ENCODE measurements around the gene ST3GAL3.

GRCh38 chr1:43921022-43921421 lies 213.7 kb downstream of the ST3GAL3 start:
- no peak for TF ChIP-seq POLR2AphosphoS5 (IDR thresholded peaks at IDR 0.05; ENCODE audit: low read depth)
- TF ChIP-seq, protein P1, sequence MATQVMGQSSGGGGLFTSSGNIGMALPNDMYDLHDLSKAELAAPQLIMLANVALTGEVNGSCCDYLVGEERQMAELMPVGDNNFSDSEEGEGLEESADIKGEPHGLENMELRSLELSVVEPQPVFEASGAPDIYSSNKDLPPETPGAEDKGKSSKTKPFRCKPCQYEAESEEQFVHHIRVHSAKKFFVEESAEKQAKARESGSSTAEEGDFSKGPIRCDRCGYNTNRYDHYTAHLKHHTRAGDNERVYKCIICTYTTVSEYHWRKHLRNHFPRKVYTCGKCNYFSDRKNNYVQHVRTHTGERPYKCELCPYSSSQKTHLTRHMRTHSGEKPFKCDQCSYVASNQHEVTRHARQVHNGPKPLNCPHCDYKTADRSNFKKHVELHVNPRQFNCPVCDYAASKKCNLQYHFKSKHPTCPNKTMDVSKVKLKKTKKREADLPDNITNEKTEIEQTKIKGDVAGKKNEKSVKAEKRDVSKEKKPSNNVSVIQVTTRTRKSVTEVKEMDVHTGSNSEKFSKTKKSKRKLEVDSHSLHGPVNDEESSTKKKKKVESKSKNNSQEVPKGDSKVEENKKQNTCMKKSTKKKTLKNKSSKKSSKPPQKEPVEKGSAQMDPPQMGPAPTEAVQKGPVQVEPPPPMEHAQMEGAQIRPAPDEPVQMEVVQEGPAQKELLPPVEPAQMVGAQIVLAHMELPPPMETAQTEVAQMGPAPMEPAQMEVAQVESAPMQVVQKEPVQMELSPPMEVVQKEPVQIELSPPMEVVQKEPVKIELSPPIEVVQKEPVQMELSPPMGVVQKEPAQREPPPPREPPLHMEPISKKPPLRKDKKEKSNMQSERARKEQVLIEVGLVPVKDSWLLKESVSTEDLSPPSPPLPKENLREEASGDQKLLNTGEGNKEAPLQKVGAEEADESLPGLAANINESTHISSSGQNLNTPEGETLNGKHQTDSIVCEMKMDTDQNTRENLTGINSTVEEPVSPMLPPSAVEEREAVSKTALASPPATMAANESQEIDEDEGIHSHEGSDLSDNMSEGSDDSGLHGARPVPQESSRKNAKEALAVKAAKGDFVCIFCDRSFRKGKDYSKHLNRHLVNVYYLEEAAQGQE (IDR thresholded peaks at IDR 0.05; ENCODE audit: insufficient replicate concordance, low read depth): no peak
- no peak for TF ChIP-seq CTCF (IDR thresholded peaks at IDR 0.05; ENCODE audit: insufficient read depth, low read length)

All from HL-60 (cell line).